NCI-H128 (cell line): Measurements from ENCODE around the gene FBXW8.

Experiments used
- DNase-seq: peaks from one replicate; lab custom pipeline; 2025; ENCODE audit not compliant: unreplicated experiment; lab: John Stamatoyannopoulos, UW

The FBXW8 gene

GRCh38 chr12:116924558-116925453 is 14.1 kb downstream of the FBXW8 start:
- DNase-seq: no peak

- no peak for DNase-seq
Measured at GRCh38 chr12:116926283-116927243, 15.8 kb downstream of the FBXW8 start.

- no peak for DNase-seq
Measured at GRCh38 chr12:116927244-116927940, 16.6 kb downstream of the FBXW8 start.

GRCh38 chr12:116928504-116928903 is 17.8 kb downstream of the FBXW8 start:
- no peak for DNase-seq

GRCh38 chr12:116929885-116930284 is 19.1 kb downstream of the FBXW8 start:
- no peak for DNase-seq

- no peak for DNase-seq
Measured at GRCh38 chr12:116931665-116932064, 20.9 kb downstream of the FBXW8 start.

- DNase-seq: no peak
Measured at GRCh38 chr12:116933091-116933490, 22.3 kb downstream of the FBXW8 start.

GRCh38 chr12:116933512-116934246 is 22.9 kb downstream of the FBXW8 start:
- DNase-seq: no peak

GRCh38 chr12:116934908-116935705 is 24.4 kb downstream of the FBXW8 start:
- no peak for DNase-seq

GRCh38 chr12:116937640-116938039 is 26.9 kb downstream of the FBXW8 start:
- no peak for DNase-seq

- no peak for DNase-seq
Measured at GRCh38 chr12:116939734-116940133, 29.0 kb downstream of the FBXW8 start.

GRCh38 chr12:116941188-116941587 is 30.4 kb downstream of the FBXW8 start:
- DNase-seq: no peak

GRCh38 chr12:116943419-116944372 is 32.9 kb downstream of the FBXW8 start:
- no peak for DNase-seq

- no peak for DNase-seq
Measured at GRCh38 chr12:116945886-116946550, 35.3 kb downstream of the FBXW8 start.

GRCh38 chr12:116948298-116948697 is 37.5 kb downstream of the FBXW8 start:
- no peak for DNase-seq

- no peak for DNase-seq
Measured at GRCh38 chr12:116950628-116951325, 40.0 kb downstream of the FBXW8 start.

- no peak for DNase-seq
Measured at GRCh38 chr12:116954710-116955381, 44.1 kb downstream of the FBXW8 start.
